Measurements from ENCODE around the gene DLG1. TPM values are rescaled to one million over a fixed set of nuclear protein-coding genes. Genes with fewer than 3 reads are reported as not detected.

The DLG1 gene
- total RNA-seq, 4 donors from 2014 or later: 134 to 211 (median 152) TPM

- intact Hi-C loops (cut with DNase I; ENCODE audit: low total_unique reads): no loop called here
- in situ Hi-C loops (cut with MboI; ENCODE audit: low pct_ligation_motif_present in 1 of 4, low pct_unique_long_range_greater_than_20kb in 1 of 4, low sequenced_read_pairs in 3 of 4): no loop called here
Measured at GRCh38 chr3:197343656-197344408, 45.4 kb upstream of the DLG1 start.

GRCh38 chr3:197343111-197343510, 44.7 kb upstream of the DLG1 start:
- no peaks in the 10 kb centered on the region for H3K27me3 ChIP-seq
- in situ Hi-C loops (cut with MboI; ENCODE audit: low pct_ligation_motif_present in 1 of 4, low pct_unique_long_range_greater_than_20kb in 1 of 4, low sequenced_read_pairs in 3 of 4): no loop called here
- WGBS, 2 donors (ENCODE audit: low coverage in 1 of 2): 88 to 98% methylated on average over 4 to 6 of the region's 6 CpGs
- peaks cover 0 to 4% (median 0%) of the 10 kb centered on the region in 4 donors for H3K4me1 ChIP-seq
- TF ChIP-seq CTCF (IDR thresholded peaks at IDR 0.05) (no peak), EP300 (IDR thresholded peaks at IDR 0.05; ENCODE audit: low read depth) (no peak), POLR2A (IDR thresholded peaks at IDR 0.05) (no peak), POLR2AphosphoS5 (IDR thresholded peaks at IDR 0.05) (no peak)
- H3K9me3 ChIP-seq: no peaks in the 10 kb centered on the region
- intact Hi-C loops (cut with DNase I; ENCODE audit: low total_unique reads): no loop called here
- no peak overlapping the region for H3K27ac ChIP-seq
- H3K4me3 ChIP-seq: no peak overlapping the region
- no peaks in the 10 kb centered on the region for H3K36me3 ChIP-seq
- DNase-seq: no peak

More at GRCh38 chr3:197343656-197344408, 45.4 kb upstream of the DLG1 start:
- Histone ChIP-seq H3K9me3 (no peaks in the 10 kb centered on the region), H3K27ac (no peak overlapping the region), H3K4me3 (no peak overlapping the region), H3K4me1 (peaks cover 0 to 4% (median 0%) of the 10 kb centered on the region in 4 donors), H3K36me3 (no peaks in the 10 kb centered on the region), H3K27me3 (no peaks in the 10 kb centered on the region)
- DNase-seq: no peak
- 57 to 69% methylated on average over 5 to 10 of the region's 10 CpGs for WGBS, 2 donors (ENCODE audit: low coverage in 1 of 2)
- TF ChIP-seq POLR2AphosphoS5 (IDR thresholded peaks at IDR 0.05) (no peak), POLR2A (IDR thresholded peaks at IDR 0.05) (no peak)

- in situ Hi-C loops (cut with MboI; ENCODE audit: low pct_ligation_motif_present in 1 of 4, low pct_unique_long_range_greater_than_20kb in 1 of 4, low sequenced_read_pairs in 3 of 4) (no loop called here), intact Hi-C loops (cut with DNase I; ENCODE audit: low total_unique reads) (no loop called here)
- Histone ChIP-seq H3K9me3 (no peaks in the 10 kb centered on the region), H3K4me3 (no peak overlapping the region), H3K27ac (no peak overlapping the region), H3K4me1 (peaks cover 0 to 4% (median 0%) of the 10 kb centered on the region in 4 donors), H3K36me3 (no peaks in the 10 kb centered on the region), H3K27me3 (no peaks in the 10 kb centered on the region)
- DNase-seq: no peak
- TF ChIP-seq EP300 (IDR thresholded peaks at IDR 0.05; ENCODE audit: low read depth) (no peak), POLR2AphosphoS5 (IDR thresholded peaks at IDR 0.05) (no peak), POLR2A (IDR thresholded peaks at IDR 0.05) (no peak), CTCF (IDR thresholded peaks at IDR 0.05) (no peak)
Measured at GRCh38 chr3:197340521-197340871, 42.1 kb upstream of the DLG1 start.

GRCh38 chr3:197339841-197340520, 41.6 kb upstream of the DLG1 start:
- no peak for TF ChIP-seq POLR2A (IDR thresholded peaks at IDR 0.05)
- TF ChIP-seq CTCF (IDR thresholded peaks at IDR 0.05): no peak
- no peak for TF ChIP-seq POLR2AphosphoS5 (IDR thresholded peaks at IDR 0.05)
- H3K4me3 ChIP-seq: no peak overlapping the region
- no peaks in the 10 kb centered on the region for H3K36me3 ChIP-seq
- H3K27ac ChIP-seq: no peak overlapping the region
- in situ Hi-C loops (cut with MboI; ENCODE audit: low pct_ligation_motif_present in 1 of 4, low pct_unique_long_range_greater_than_20kb in 1 of 4, low sequenced_read_pairs in 3 of 4) (no loop called here), intact Hi-C loops (cut with DNase I; ENCODE audit: low total_unique reads) (no loop called here)
- no peaks in the 10 kb centered on the region for H3K27me3 ChIP-seq
- WGBS, 2 donors (ENCODE audit: low coverage in 1 of 2): 73 to 76% methylated on average over 3 to 12 of the region's 12 CpGs
- peak; percentile 16 for DNase-seq
- H3K4me1 ChIP-seq: peaks cover 0 to 4% (median 0%) of the 10 kb centered on the region in 4 donors
- no peaks in the 10 kb centered on the region for H3K9me3 ChIP-seq

Data from transverse colon (tissue), 4 donors.